Panc1 (cell line): ENCODE data around the gene ZFHX3.

Experiments used
- CTCF ChIP-seq: fragments of 450-650 bp; IDR thresholded peaks from 2 replicates; pipeline ENCODE4 v1.5.1; 2017; ENCODE audit warnings: mild to moderate bottlenecking
- POLR2AphosphoS5 ChIP-seq: IDR thresholded peaks from 2 replicates; pipeline ENCODE4 v1.6.1; 2012; ENCODE audit warnings: mild to moderate bottlenecking, low read depth, low read length, moderate library complexity

- TF ChIP-seq POLR2AphosphoS5 = no peak
- TF ChIP-seq CTCF = no peak
Measured at GRCh38 chr16:73033271-73033998, 14.5 kb downstream of the ZFHX3 start.
